GM11168 (cell line): ENCODE results near the gene ARHGAP42.

Experiments
- in situ Hi-C: fragments of 300-500 bp; cut with MboI; formaldehyde crosslinking; loops from one replicate; pipeline ENCODE4 v1.12.0; 2022; ENCODE audit warnings: low sequenced_read_pairs; ENCODE audit not compliant: unreplicated experiment

Gene ARHGAP42

DNA sequence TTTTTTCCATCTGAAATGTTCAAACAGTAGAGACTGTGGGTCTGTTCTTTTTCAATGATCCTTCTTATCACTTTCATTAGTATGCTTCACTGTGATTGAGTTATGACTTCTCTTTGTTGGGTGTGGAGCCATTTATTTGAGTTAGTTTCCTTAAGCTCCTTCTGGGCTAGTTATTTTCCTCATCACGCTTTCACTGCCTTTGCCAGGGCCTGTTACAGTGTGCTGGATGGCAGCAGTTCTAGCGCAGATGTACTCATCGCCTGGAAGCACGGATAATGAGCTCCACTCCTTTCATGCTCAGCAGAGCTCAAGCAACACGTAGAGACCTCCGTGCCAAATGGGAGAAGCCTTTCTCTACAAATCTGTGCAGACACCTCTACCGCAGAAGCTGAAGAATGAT lies 7.0 kb upstream of the ARHGAP42 start:
- in situ Hi-C loops: loop anchor here (5.0 kb wide), 1 partner anchor 103 kb away; no protein-coding TSS in a partner anchor

- in situ Hi-C loops: loop anchor here (5.0 kb wide), 1 partner anchor 104 kb away; no protein-coding TSS in a partner anchor
Observed at GRCh38 chr11:100681064-100681502, 6.0 kb upstream of the ARHGAP42 start.

DNA sequence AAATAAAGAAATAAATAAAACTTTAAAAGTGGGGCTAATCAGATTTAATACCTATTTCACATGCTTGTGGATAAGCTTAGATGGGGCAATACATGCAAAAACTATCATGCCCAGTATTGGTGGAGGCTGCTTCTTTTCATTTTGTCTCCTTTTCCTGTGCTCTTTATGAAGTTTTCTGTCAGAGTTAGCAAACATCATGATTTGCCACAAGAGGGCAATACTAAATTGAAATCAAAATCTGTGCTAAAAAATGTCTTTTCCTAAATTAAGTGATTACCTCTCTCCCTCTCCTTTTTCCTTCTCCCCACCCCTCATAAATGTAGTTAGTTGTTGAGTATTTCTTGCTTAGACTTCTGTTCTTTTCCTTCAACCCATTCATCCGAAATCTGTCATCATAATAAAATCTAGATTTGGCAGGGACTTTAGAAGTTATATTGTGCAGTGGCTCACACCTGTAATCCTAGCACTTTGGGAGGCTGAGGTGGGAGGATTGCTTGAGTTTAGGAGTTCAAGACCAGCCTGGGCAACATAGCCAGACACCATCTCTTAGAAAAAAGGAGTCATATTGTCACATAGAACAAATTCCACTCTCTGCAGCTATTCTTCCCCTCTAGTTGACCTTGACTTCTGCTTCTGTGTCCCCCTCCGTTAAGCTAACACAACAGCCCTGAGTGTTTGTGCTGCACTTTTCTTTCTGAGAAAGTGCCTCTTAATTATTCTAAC lies 4.7 kb upstream of the ARHGAP42 start:
- in situ Hi-C loops: loop anchor here (5.0 kb wide), 1 partner anchor 105 kb away; no protein-coding TSS in a partner anchor

DNA sequence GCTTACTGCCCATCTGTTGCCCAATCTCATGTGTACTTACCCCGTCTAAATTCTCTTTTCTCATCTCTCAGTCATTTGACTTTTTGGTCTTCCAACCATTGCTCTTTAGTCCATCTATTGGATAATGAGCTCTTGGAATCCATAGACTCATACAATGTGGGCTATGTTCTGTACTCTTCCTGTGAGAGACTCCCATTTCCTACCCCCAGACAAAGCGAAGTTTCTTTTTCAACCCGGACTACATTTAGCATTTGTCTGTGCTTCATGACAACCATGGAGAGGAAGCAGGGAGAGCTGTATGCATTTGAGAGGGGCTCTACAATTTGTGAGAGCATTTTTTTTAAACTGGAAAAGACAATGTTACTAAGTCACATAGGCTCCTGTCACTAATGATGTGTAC lies 4.0 kb upstream of the ARHGAP42 start:
- in situ Hi-C loops: loop anchor here (5.0 kb wide), 1 partner anchor 106 kb away; no protein-coding TSS in a partner anchor

DNA sequence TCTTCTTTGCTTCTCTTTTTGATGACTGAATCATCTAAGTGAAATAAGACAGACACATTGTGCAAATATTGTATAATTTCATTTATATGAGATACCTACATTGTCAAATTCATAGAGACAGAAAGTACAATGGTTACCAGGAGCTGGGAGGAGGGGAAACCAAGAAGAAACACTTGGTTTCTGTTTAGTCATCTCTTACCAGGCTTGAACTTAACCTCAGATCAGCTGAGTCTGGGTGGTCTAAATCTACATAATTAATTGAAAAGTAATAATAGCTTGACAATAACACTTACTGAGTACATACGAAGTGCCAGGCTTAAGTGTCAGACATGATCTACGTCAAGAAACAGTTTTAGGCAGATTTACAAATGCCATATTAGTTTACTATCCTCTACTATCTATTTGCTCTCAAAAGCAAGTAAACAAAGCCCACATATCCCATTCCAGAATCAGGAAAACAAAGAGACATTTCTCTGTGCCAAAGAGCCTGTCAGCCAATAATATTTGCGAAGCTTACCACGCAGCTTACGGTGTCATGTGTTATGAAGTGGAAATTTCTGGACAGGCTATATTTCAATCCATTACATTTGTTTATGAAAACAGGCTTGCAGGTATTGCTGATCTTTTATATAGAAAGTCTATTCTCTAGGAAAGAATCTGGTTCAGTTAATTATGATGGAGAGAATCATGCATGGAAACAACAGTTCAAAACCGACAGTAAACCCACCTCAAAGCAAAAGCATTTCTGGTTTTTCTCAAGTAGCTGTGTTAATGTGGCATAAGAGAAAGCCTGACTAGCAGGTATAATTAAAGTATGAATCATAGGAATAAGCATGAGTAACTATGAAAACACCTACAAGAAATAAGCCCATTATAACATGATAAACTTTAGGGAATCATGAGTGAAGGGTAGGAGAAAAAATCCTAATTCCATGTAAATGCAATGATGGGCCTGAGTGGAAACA lies 2.7 kb upstream of the ARHGAP42 start:
- in situ Hi-C loops: loop anchor here (5.0 kb wide), 1 partner anchor 107 kb away; no protein-coding TSS in a partner anchor

GRCh38 chr11:100686476-100687053 lies 523 bp upstream of the ARHGAP42 start:
- in situ Hi-C loops: no loop called here

DNA sequence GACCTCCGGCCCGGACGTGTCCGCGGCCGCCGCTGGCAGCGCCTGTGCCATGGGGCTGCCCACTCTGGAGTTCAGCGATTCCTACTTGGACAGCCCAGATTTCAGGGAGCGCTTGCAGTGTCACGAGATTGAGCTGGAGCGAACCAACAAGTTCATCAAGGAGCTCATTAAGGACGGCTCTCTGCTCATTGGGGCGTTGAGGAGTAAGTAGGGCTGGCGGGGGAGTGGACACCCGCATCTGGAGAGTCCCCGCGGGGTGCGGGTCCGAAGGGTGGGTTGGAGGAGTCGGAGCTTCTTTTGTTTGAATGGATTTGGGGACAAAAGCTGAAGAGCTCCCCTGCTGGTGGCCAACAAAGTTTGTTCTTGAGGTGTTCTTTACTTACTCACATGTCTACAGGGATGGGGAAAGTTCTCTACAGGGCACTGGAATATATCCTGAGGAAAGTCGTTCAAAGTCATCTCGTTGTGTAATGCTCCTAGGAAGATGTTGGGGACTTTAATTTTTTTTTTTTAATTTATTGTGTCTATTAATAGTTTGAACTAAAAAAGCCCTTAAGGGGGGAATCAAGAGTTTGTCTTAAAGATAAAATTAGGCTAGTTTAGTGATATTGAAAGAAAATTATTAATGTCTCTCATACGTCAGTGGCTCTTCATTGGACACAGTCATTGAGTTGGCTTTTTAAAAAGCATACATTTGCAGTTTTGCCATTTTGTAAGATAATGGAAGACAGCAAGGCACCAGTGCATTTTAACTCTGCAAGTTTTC lies 725 bp downstream of the ARHGAP42 start:
- in situ Hi-C loops: no loop called here

DNA sequence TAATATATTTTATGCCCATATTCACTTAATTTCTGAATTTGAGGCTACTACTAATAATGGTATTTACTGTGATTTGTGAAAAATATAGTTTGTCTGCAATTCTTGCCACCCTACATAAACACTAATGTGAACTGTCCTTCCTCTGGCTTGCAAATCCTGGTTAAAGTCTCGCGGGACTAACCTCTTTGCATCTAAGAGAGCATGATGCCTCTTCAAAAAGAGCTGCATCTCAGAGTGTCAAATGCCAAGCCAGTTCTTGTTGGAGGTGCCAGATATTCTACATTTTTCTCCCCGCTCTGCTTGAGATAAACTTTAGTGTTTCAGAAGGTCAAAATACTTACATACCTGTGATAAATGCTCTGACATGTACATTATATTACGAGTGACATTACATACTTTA lies 2.1 kb downstream of the ARHGAP42 start:
- in situ Hi-C loops: no loop called here

DNA sequence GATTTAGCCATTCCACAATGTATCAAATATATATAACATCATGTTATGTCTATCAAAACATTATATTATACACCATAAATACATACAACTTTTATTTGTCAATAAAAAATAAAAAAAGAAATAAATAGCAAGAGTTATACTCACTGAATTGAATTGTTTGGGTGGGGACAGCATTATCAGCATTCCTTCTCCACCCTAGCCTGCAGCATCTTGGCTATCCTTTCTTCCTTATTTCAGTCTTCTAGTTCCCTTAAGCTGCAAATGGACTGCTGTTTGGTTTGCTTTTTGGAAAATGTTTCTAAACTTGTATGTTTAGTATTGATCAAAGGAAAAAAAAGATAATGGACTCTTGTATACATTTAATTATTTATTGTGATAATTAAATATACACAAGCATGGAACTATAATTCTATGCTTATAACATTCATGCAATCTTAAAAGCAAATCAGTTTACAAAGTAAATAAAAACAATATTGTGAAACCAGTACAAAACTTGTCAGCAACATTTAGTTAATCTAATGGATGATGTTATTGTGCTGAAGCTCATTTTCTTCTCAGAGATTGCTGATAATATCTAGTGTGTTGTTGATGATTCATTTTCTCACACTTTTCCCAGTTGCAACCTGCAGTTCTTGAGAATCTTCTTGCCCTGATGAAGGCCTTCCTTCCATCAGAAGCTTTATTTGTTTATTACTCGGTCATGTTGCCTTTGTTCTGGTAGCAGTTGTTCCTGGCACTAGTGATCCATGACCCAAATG lies 5.0 kb downstream of the ARHGAP42 start:
- in situ Hi-C loops: no loop called here

DNA sequence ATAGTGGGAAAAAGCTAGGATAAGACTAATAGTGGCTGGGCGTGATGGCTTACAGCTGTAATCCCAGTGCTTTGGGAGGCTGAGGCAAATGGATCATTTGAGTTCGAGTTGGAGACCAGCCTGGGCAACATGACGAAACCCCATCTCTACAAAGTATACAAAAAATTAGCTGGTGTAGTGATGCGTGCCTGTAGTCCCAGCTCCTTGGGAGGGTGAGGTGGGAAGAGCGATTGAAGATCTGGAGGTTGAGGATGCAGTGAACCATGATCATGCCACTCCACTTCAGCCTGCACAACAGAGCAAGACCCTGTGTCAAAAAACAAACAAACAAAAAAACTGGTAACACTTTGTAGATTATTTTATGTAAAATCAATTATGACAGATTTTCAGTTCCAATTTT lies 8.8 kb downstream of the ARHGAP42 start:
- in situ Hi-C loops: no loop called here

DNA sequence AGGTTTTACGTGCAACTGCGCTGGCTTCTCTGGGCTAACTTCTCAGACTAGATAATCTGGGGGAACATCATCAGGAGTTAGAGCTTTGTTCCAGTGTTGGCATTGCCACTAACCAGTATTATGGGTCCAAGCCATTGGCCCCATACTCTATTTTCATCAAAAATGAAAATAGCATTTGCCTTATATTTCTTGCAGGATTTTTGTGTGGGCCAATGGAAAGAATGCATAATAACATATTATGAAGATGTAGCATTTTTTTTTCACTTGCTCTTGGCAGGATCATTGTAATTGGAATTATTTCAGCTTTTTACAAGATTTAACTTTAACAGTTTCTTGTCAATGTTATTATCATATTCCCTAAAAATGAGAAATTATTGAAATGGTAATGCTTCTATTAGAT lies 16.1 kb downstream of the ARHGAP42 start:
- in situ Hi-C loops: loop anchor here (10.0 kb wide), 1 partner anchor 222 kb away; no protein-coding TSS in a partner anchor

GRCh38 chr11:100703801-100704575 lies 16.9 kb downstream of the ARHGAP42 start:
- in situ Hi-C loops: loop anchor here (10.0 kb wide), 1 partner anchor 221 kb away; no protein-coding TSS in a partner anchor

DNA sequence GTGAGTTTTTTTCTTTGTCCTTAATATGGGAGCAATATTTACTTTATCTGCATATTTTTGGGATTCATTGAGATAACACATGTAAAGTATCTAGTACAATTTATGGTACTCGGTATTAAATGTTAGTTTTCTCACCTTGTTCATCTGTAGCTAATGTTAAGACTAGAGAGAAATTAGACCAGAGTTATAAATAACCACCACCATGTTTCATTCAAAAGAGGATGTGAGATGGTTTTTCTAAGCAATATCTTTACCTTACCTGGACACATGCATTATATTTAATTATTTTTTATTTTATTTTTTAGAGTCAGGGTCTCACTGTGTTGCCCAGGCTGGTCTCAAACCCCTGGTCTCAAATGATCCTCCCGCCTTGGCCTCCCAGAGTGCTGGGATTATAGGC lies 18.4 kb downstream of the ARHGAP42 start:
- in situ Hi-C loops: loop anchor here (10.0 kb wide), 1 partner anchor 219 kb away; no protein-coding TSS in a partner anchor

- in situ Hi-C loops: loop anchor here (10.0 kb wide), 1 partner anchor 219 kb away; no protein-coding TSS in a partner anchor
Observed at GRCh38 chr11:100706179-100706578, 19.1 kb downstream of the ARHGAP42 start.

GRCh38 chr11:100709233-100709957 lies 22.3 kb downstream of the ARHGAP42 start:
- in situ Hi-C loops: loop anchor here (10.0 kb wide), 1 partner anchor 215 kb away; no protein-coding TSS in a partner anchor

- in situ Hi-C loops: no loop called here
Observed at GRCh38 chr11:100711984-100712383, 24.9 kb downstream of the ARHGAP42 start.

- in situ Hi-C loops: no loop called here
Observed at GRCh38 chr11:100712583-100712982, 25.5 kb downstream of the ARHGAP42 start.
